ENCODE data around the gene SLC9A9. TPM values are rescaled to one million over a fixed set of nuclear protein-coding genes. Genes with fewer than 3 reads are reported as not detected.

Gene SLC9A9
- total RNA-seq, 1 experiment from 2014 or later = 1.4 TPM

GRCh38 chr3:143613226-143613625 lies 235.0 kb downstream of the SLC9A9 start:
- no TSS peak for BruUV-seq (replicated peaks)
- Histone ChIP-seq H3K9me3 (ENCODE audit: low read depth, low read length, poor library complexity, severe bottlenecking) (no peaks in the 10 kb centered on the region), H3K36me3 (ENCODE audit: insufficient read depth, low read length, poor library complexity, severe bottlenecking) (no peaks in the 10 kb centered on the region), H3K4me3 (ENCODE audit: low read depth, low read length, poor library complexity, severe bottlenecking) (no peak overlapping the region), H3K4me1 (ENCODE audit: insufficient read depth, low read length, poor library complexity, severe bottlenecking) (no peaks in the 10 kb centered on the region), H3K27me3 (replicated peaks; ENCODE audit: insufficient read depth, low read depth, low read length, poor library complexity) (no peaks in the 10 kb centered on the region), H3K27ac (ENCODE audit: low read depth, low read length, poor library complexity, severe bottlenecking) (no peak overlapping the region)
- DNase-seq (ENCODE audit: low spot score) = no peak
- no peak for TF ChIP-seq CTCF (conservative IDR thresholded peaks at IDR 0.05; ENCODE audit: low read depth, low read length)
- no peak for TF ChIP-seq EZH2 (IDR thresholded peaks at IDR 0.05; ENCODE audit: borderline replicate concordance, low read depth, low read length, poor library complexity, severe bottlenecking)
- ChIA-PET CTCF (no interaction called here), POLR2A (ENCODE audit: low non-redundant PET) (no interaction called here)
- intact Hi-C loops (cut with micrococcal nuclease; ENCODE audit: unreplicated experiment) = no loop called here

GRCh38 chr3:143612541-143612940 lies 235.7 kb downstream of the SLC9A9 start:
- DNase-seq (ENCODE audit: low spot score) = no peak
- ChIA-PET CTCF (no interaction called here), POLR2A (ENCODE audit: low non-redundant PET) (no interaction called here)
- Histone ChIP-seq H3K9me3 (ENCODE audit: low read depth, low read length, poor library complexity, severe bottlenecking) (no peaks in the 10 kb centered on the region), H3K36me3 (ENCODE audit: insufficient read depth, low read length, poor library complexity, severe bottlenecking) (no peaks in the 10 kb centered on the region), H3K4me3 (ENCODE audit: low read depth, low read length, poor library complexity, severe bottlenecking) (no peak overlapping the region), H3K27ac (ENCODE audit: low read depth, low read length, poor library complexity, severe bottlenecking) (no peak overlapping the region), H3K4me1 (ENCODE audit: insufficient read depth, low read length, poor library complexity, severe bottlenecking) (no peaks in the 10 kb centered on the region), H3K27me3 (replicated peaks; ENCODE audit: insufficient read depth, low read depth, low read length, poor library complexity) (no peaks in the 10 kb centered on the region)
- TF ChIP-seq CTCF (conservative IDR thresholded peaks at IDR 0.05; ENCODE audit: low read depth, low read length) (no peak), EZH2 (IDR thresholded peaks at IDR 0.05; ENCODE audit: borderline replicate concordance, low read depth, low read length, poor library complexity, severe bottlenecking) (no peak)
- intact Hi-C loops (cut with micrococcal nuclease; ENCODE audit: unreplicated experiment) = no loop called here
- BruUV-seq (replicated peaks) = no TSS peak

GRCh38 chr3:143608966-143609365 lies 239.3 kb downstream of the SLC9A9 start:
- H3K27me3 ChIP-seq (replicated peaks; ENCODE audit: insufficient read depth, low read depth, low read length, poor library complexity) = no peaks in the 10 kb centered on the region
- DNase-seq (ENCODE audit: low spot score) = no peak
- intact Hi-C loops (cut with micrococcal nuclease; ENCODE audit: unreplicated experiment) = no loop called here
- H3K27ac ChIP-seq (ENCODE audit: low read depth, low read length, poor library complexity, severe bottlenecking) = no peak overlapping the region
- CTCF ChIA-PET = no interaction called here
- no peak for TF ChIP-seq EZH2 (IDR thresholded peaks at IDR 0.05; ENCODE audit: borderline replicate concordance, low read depth, low read length, poor library complexity, severe bottlenecking)
- TF ChIP-seq CTCF (conservative IDR thresholded peaks at IDR 0.05; ENCODE audit: low read depth, low read length) = no peak
- H3K4me1 ChIP-seq (ENCODE audit: insufficient read depth, low read length, poor library complexity, severe bottlenecking) = no peaks in the 10 kb centered on the region
- H3K36me3 ChIP-seq (ENCODE audit: insufficient read depth, low read length, poor library complexity, severe bottlenecking) = no peaks in the 10 kb centered on the region
- POLR2A ChIA-PET (ENCODE audit: low non-redundant PET) = no interaction called here
- H3K4me3 ChIP-seq (ENCODE audit: low read depth, low read length, poor library complexity, severe bottlenecking) = no peak overlapping the region
- no peaks in the 10 kb centered on the region for H3K9me3 ChIP-seq (ENCODE audit: low read depth, low read length, poor library complexity, severe bottlenecking)
- no TSS peak for BruUV-seq (replicated peaks)
